Endothelial cell of umbilical vein (primary cell): ENCODE measurements around the gene PPP4C.

Experiments
- EZH2 ChIP-seq: IDR thresholded peaks from 2 replicates; pipeline ENCODE4 v1.6.1; 2012; ENCODE audit warnings: borderline replicate concordance, low read depth, mild to moderate bottlenecking, moderate library complexity, low read length, inconsistent platforms; ENCODE audit not compliant: severe bottlenecking
- FOS ChIP-seq: IDR thresholded peaks from 2 replicates; pipeline ENCODE4 v1.6.1; 2011; ENCODE audit warnings: mild to moderate bottlenecking, low read length, moderate library complexity, borderline replicate concordance; ENCODE audit not compliant: insufficient read depth
- GATA2 ChIP-seq: IDR thresholded peaks from 2 replicates; pipeline ENCODE4 v1.7.0; 2011; ENCODE audit warnings: low read depth, mild to moderate bottlenecking, moderate library complexity, mixed read lengths, low read length; ENCODE audit not compliant: insufficient read length, insufficient read depth
- JUN ChIP-seq: IDR thresholded peaks from 2 replicates; pipeline ENCODE4 v1.6.1; 2011; ENCODE audit warnings: borderline replicate concordance, low read depth; ENCODE audit not compliant: insufficient read length, insufficient read depth
- MYC ChIP-seq: IDR thresholded peaks from one replicate; pipeline ENCODE4 v1.6.1; 2011; ENCODE audit warnings: mild to moderate bottlenecking, low read depth, low read length
- POLR2A ChIP-seq: IDR thresholded peaks from 2 replicates; pipeline ENCODE4 v1.6.1; 2012; ENCODE audit warnings: low read depth, mild to moderate bottlenecking, control low read depth, low read length
- POLR2AphosphoS5 ChIP-seq: IDR thresholded peaks from 2 replicates; pipeline ENCODE4 v1.6.1; 2012; ENCODE audit warnings: low read depth, mild to moderate bottlenecking, control low read depth, low read length, moderate library complexity; ENCODE audit not compliant: insufficient read depth
- TF ChIP-seq, protein P1 (sequence below), 2 donors: IDR thresholded peaks; 1 replicate in 1 of 2; 2 replicates in 1 of 2; pipeline ENCODE4 v1.5.1; 2011; ENCODE audit warnings: low read length in 2 of 2, mild to moderate bottlenecking in 2 of 2, moderate library complexity in 2 of 2, control low read depth in 1 of 2, inconsistent platforms in 1 of 2, low read depth in 1 of 2; ENCODE audit not compliant: insufficient read depth in 1 of 2; ENCODE audit errors: extremely low read depth in 1 of 2
- TF ChIP-seq, protein P2 (sequence below): IDR thresholded peaks from 2 replicates; pipeline ENCODE4 v1.6.1; 2011; ENCODE audit not compliant: insufficient read depth, insufficient read length

DNA sequence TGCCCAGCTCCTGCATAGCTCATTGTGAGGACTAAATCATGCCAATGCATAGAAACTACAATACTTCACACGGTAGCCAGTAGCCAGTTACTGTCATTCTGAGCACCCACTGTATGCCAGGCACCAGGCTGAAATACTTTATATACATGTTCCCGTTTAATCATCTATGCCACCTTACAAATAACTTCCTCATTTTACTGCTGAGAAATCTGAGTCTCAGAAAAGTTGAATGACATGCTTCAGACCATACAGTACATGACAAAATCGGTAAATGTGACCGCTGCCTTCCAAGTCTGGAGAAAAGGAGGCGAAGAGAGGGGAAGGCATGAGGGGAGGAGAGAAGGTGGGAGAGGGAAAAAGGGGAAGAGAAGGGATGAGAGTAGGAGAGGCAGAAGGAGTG is 35.6 kb upstream of the PPP4C start:
- TF ChIP-seq, protein P1, sequence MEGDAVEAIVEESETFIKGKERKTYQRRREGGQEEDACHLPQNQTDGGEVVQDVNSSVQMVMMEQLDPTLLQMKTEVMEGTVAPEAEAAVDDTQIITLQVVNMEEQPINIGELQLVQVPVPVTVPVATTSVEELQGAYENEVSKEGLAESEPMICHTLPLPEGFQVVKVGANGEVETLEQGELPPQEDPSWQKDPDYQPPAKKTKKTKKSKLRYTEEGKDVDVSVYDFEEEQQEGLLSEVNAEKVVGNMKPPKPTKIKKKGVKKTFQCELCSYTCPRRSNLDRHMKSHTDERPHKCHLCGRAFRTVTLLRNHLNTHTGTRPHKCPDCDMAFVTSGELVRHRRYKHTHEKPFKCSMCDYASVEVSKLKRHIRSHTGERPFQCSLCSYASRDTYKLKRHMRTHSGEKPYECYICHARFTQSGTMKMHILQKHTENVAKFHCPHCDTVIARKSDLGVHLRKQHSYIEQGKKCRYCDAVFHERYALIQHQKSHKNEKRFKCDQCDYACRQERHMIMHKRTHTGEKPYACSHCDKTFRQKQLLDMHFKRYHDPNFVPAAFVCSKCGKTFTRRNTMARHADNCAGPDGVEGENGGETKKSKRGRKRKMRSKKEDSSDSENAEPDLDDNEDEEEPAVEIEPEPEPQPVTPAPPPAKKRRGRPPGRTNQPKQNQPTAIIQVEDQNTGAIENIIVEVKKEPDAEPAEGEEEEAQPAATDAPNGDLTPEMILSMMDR (IDR thresholded peaks at IDR 0.05; ENCODE audit: extremely low read depth in 1 of 2, insufficient read depth in 1 of 2, low read depth in 1 of 2, low read length in 2 of 2) = no peak
- TF ChIP-seq EZH2 = no peak
- TF ChIP-seq MYC = no peak
- TF ChIP-seq POLR2A = no peak
- TF ChIP-seq POLR2AphosphoS5 = no peak
- TF ChIP-seq FOS = no peak
- TF ChIP-seq, protein P2, sequence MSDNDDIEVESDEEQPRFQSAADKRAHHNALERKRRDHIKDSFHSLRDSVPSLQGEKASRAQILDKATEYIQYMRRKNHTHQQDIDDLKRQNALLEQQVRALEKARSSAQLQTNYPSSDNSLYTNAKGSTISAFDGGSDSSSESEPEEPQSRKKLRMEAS = no peak
- TF ChIP-seq JUN = no peak
- no peak for TF ChIP-seq GATA2
